A549 (cell line): ENCODE data around the gene SETSIP. TPM values are rescaled to one million over a fixed set of nuclear protein-coding genes. Genes with fewer than 3 reads are reported as not detected.

Experiments
- ATAC-seq, 2 experiments: fragments of 200-7000 bp in 1 of 2; fragments of >200 bp in 1 of 2; cut with Nextera tagmentation in 1 of 2; cut with Tn5 transposase in 1 of 2; 3 replicates each; pipeline versions ENCODE4 v1.8.0 to v1.9.1; 2018 to 2020; ENCODE audit warnings: mild to moderate bottlenecking in 1 of 2, moderate library complexity in 1 of 2
- CTCF ChIA-PET: fragments of 300-600 bp; sonication (Branson Sonifier 250); formaldehyde crosslinking; extraction: SDS; loops from one replicate; lab custom pipeline; 2021; ENCODE audit warnings: antibody characterized with exemption, inconsistent platforms; lab: Yijun Ruan, JAX
- POLR2A ChIA-PET: fragments of 350-600 bp; formaldehyde crosslinking; extraction: SDS; loops from one replicate; lab custom pipeline; 2021; ENCODE audit warnings: antibody characterized with exemption, inconsistent platforms; lab: Yijun Ruan, JAX
- DNase-seq, 2 experiments: peaks; one replicate each; pipeline versions ENCODE4 v3.0.0 to v3.0.0-alpha.2; 2011 to 2016; ENCODE audit warnings: low read depth in 1 of 2, low spot score in 1 of 2
- FAIRE-seq: peaks from 2 replicates; lab custom pipeline; 2011; peaks lifted over from hg19 to GRCh38; lab: Jason Lieb, UNC
- H3K27ac ChIP-seq, 2 experiments: fragments of >200 bp; sonication (Bioruptor Twin); formaldehyde crosslinking; 3 replicates each; pipeline ENCODE4 v1.5.1; 2016 to 2017
- H3K4me1 ChIP-seq: fragments of >200 bp; sonication (Bioruptor Twin); formaldehyde crosslinking; 3 replicates; pipeline ENCODE4 v1.6.1; 2016
- H3K4me2 ChIP-seq: fragments of >200 bp; sonication (Bioruptor Twin); formaldehyde crosslinking; 3 replicates; pipeline ENCODE4 v1.6.1; 2016
- H3K4me3 ChIP-seq: fragments of >200 bp; sonication (Bioruptor Twin); formaldehyde crosslinking; 3 replicates; pipeline ENCODE4 v1.5.1; 2016
- H3K9me3 ChIP-seq: fragments of >200 bp; sonication (Bioruptor Twin); formaldehyde crosslinking; 3 replicates; pipeline ENCODE4 v1.6.1; 2016
- ATOH8 ChIP-seq: fragments of 250-450 bp; sonication (Bioruptor Pico); IDR thresholded peaks from 2 replicates; pipeline ENCODE4 v1.5.0; 2020; ENCODE audit warnings: low read depth, mild to moderate bottlenecking, moderate library complexity
- CBX2 ChIP-seq: fragments of 200-600 bp; sonication (generic); IDR thresholded peaks from 2 replicates; pipeline ENCODE4 v1.6.1; 2016; ENCODE audit warnings: low read depth, mild to moderate bottlenecking, borderline replicate concordance
- CHD4 ChIP-seq: fragments of 200-600 bp; sonication (generic); IDR thresholded peaks from 2 replicates; pipeline ENCODE4 v1.6.1; 2016; ENCODE audit warnings: antibody characterized with exemption, mild to moderate bottlenecking, borderline replicate concordance
- CTCF ChIP-seq: fragments of >200 bp; sonication (Bioruptor Twin); formaldehyde crosslinking; IDR thresholded peaks from 3 replicates; pipeline ENCODE4 v1.5.1; 2016
- EHF ChIP-seq: fragments of 250-450 bp; sonication (Bioruptor Pico); IDR thresholded peaks from 2 replicates; pipeline ENCODE4 v1.5.0; 2020; ENCODE audit warnings: mild to moderate bottlenecking
- EP300 ChIP-seq, 2 experiments: fragments of >200 bp; sonication (Bioruptor Twin); formaldehyde crosslinking; IDR thresholded peaks; 2 replicates in 1 of 2; 3 replicates in 1 of 2; pipeline ENCODE4 v1.6.1; 2016 to 2017
- FOSL2 ChIP-seq, 2 experiments: fragments of 450-650 bp in 1 of 2; fragments of >200 bp in 1 of 2; sonication (Bioruptor Twin) in 1 of 2; formaldehyde crosslinking; IDR thresholded peaks; 2 replicates each; pipeline versions ENCODE4 v1.5.0 to v1.6.1; 2016 to 2020; ENCODE audit warnings: mild to moderate bottlenecking in 1 of 2, moderate library complexity in 1 of 2
- FOXS1 ChIP-seq: fragments of 250-450 bp; sonication (Bioruptor Pico); IDR thresholded peaks from 2 replicates; pipeline ENCODE4 v1.5.0; 2020; ENCODE audit warnings: mild to moderate bottlenecking, moderate library complexity
- GATA3 ChIP-seq: IDR thresholded peaks from 2 replicates; pipeline ENCODE4 v1.6.1; 2012; ENCODE audit warnings: borderline replicate concordance
- HES2 ChIP-seq: fragments of >200 bp; sonication (Bioruptor Twin); formaldehyde crosslinking; IDR thresholded peaks from 2 replicates; pipeline ENCODE4 v1.6.1; 2016
- HEYL ChIP-seq: fragments of 250-450 bp; sonication (Bioruptor Pico); IDR thresholded peaks from 2 replicates; pipeline ENCODE4 v1.8.0; 2021; ENCODE audit warnings: mild to moderate bottlenecking, moderate library complexity
- HOXA7 ChIP-seq: fragments of 250-450 bp; sonication (Bioruptor Pico); IDR thresholded peaks from 2 replicates; pipeline ENCODE4 v1.5.0; 2020; ENCODE audit warnings: mild to moderate bottlenecking, moderate library complexity
- KDM1A ChIP-seq: fragments of 200-600 bp; sonication (generic); IDR thresholded peaks from 2 replicates; pipeline ENCODE4 v1.6.1; 2016; ENCODE audit warnings: low read depth, mild to moderate bottlenecking
- KDM5A ChIP-seq: fragments of 200-600 bp; sonication (generic); IDR thresholded peaks from 2 replicates; pipeline ENCODE4 v1.6.1; 2016; ENCODE audit warnings: antibody characterized with exemption, mild to moderate bottlenecking
- MAX ChIP-seq: IDR thresholded peaks from 2 replicates; pipeline ENCODE4 v1.6.1; 2012
- MAZ ChIP-seq: fragments of 150-350 bp; IDR thresholded peaks from 2 replicates; pipeline ENCODE4 v1.6.1; 2014; ENCODE audit warnings: antibody characterized with exemption, low read depth, low read length, borderline replicate concordance
- PBX3 ChIP-seq: IDR thresholded peaks from 2 replicates; pipeline ENCODE4 v1.6.1; 2012
- PHF8 ChIP-seq: fragments of 200-600 bp; sonication (generic); IDR thresholded peaks from 2 replicates; pipeline ENCODE4 v1.6.1; 2016; ENCODE audit warnings: low read depth, mild to moderate bottlenecking, antibody characterized with exemption, moderate library complexity, borderline replicate concordance
- POLR2A ChIP-seq: IDR thresholded peaks from 2 replicates; pipeline ENCODE4 v1.6.1; 2012; ENCODE audit warnings: mild to moderate bottlenecking, low read length
- RARB ChIP-seq: fragments of 250-450 bp; sonication (Bioruptor Pico); IDR thresholded peaks from 2 replicates; pipeline ENCODE4 v1.8.0; 2021; ENCODE audit warnings: mild to moderate bottlenecking, moderate library complexity
- RFX5 ChIP-seq: fragments of 450-650 bp; IDR thresholded peaks from 2 replicates; pipeline ENCODE4 v1.7.1; 2014; ENCODE audit warnings: antibody characterized with exemption, mild to moderate bottlenecking, moderate library complexity
- RNF2 ChIP-seq: fragments of 200-600 bp; sonication (generic); IDR thresholded peaks from 2 replicates; pipeline ENCODE4 v1.6.1; 2016; ENCODE audit warnings: low read depth, mild to moderate bottlenecking, antibody characterized with exemption, moderate library complexity, borderline replicate concordance
- SMC3 ChIP-seq: fragments of >200 bp; sonication (Bioruptor Twin); formaldehyde crosslinking; IDR thresholded peaks from 3 replicates; pipeline ENCODE4 v1.6.1; 2018; ENCODE audit warnings: inconsistent platforms
- SREBF2 ChIP-seq: fragments of 450-650 bp; IDR thresholded peaks from 2 replicates; pipeline ENCODE4 v1.6.1; 2014; ENCODE audit warnings: mild to moderate bottlenecking, moderate library complexity
- USF2 ChIP-seq: fragments of 450-650 bp; IDR thresholded peaks from 2 replicates; pipeline ENCODE4 v1.6.1; 2014; ENCODE audit warnings: antibody characterized with exemption
- ZNF302 ChIP-seq: fragments of 250-450 bp; sonication (Bioruptor Pico); IDR thresholded peaks from 2 replicates; pipeline ENCODE4 v1.9.0; 2021; ENCODE audit warnings: inconsistent platforms, mild to moderate bottlenecking, moderate library complexity
- ZSCAN20 ChIP-seq: fragments of 250-450 bp; sonication (Bioruptor Pico); IDR thresholded peaks from 2 replicates; pipeline ENCODE4 v1.8.0; 2022; ENCODE audit warnings: mild to moderate bottlenecking, moderate library complexity
- WGBS: methylation state at CpG from one replicate; pipeline ENCODE4 v1.1.6; 2017; ENCODE audit errors: missing lambda C conversion rate; 5-methylcytosine and 5-hydroxymethylcytosine counted together
- polyA plus RNA-seq, 4 experiments: library from polyadenylated mRNA; depleted of rRNA in 3 of 4; stranded (reverse); fragments of >200 nt; fragmentation: RNase III in 1 of 4; extraction: RNeasy Plus Mini Kit Qiagen cat#74134 plus additional on column Dnase treatment in 1 of 4; gene quantifications; 2 replicates in 3 of 4; 3 replicates in 1 of 4; pipeline ENCODE4 v1.2.3, GENCODE V29; 2011 to 2017

The SETSIP gene
- polyA plus RNA-seq, 2 of the 4 experiments (the other 2 are of a cell fraction) = 0.23 to 0.36 TPM

GRCh38 chr1:92096317-92096716 is 21.1 kb upstream of the SETSIP start:
- H3K4me2 ChIP-seq = no peak overlapping the region
- TF ChIP-seq RFX5 = no peak
- no peak for TF ChIP-seq MAX
- TF ChIP-seq ATOH8 (CRISPR knock-in tag) = no peak
- no peak for TF ChIP-seq PHF8
- TF ChIP-seq HES2 = no peak
- TF ChIP-seq KDM1A = no peak
- no peak for TF ChIP-seq HEYL
- TF ChIP-seq ZSCAN20 = no peak
- no peak for TF ChIP-seq MAZ
- TF ChIP-seq FOXS1 (CRISPR knock-in tag) = no peak
- TF ChIP-seq CTCF = no peak
- no peak for TF ChIP-seq CHD4
- no peak for TF ChIP-seq KDM5A
- no peak for TF ChIP-seq SMC3
- TF ChIP-seq FOSL2 (IDR thresholded peaks at IDR 0.05) = no peak
- TF ChIP-seq FOSL2 (CRISPR knock-in tag; IDR thresholded peaks at IDR 0.05) = no peak
- TF ChIP-seq CBX2 = no peak
- ChIA-PET POLR2A (no interaction called here), CTCF (interaction anchor here (0.6 kb wide), 1 partner anchor 689 kb away, joined by 5 read pairs; no protein-coding TSS in a partner anchor)
- DNase-seq (no peak), ATAC-seq (no peak), FAIRE-seq (no peak)
- H3K9me3 ChIP-seq = no peaks in the 10 kb centered on the region
- H3K4me1 ChIP-seq = no peaks in the 10 kb centered on the region
- H3K27ac ChIP-seq = no peak overlapping the region
- no peak overlapping the region for H3K4me3 ChIP-seq

- no peaks in the 10 kb centered on the region for H3K9me3 ChIP-seq
- no peak for TF ChIP-seq RARB (CRISPR knock-in tag)
- TF ChIP-seq FOXS1 (CRISPR knock-in tag) = no peak
- TF ChIP-seq MAX = no peak
- no peak for TF ChIP-seq HOXA7 (CRISPR knock-in tag)
- no peak for TF ChIP-seq EP300 (IDR thresholded peaks at IDR 0.05)
- TF ChIP-seq EHF (CRISPR knock-in tag) = no peak
- no peak for TF ChIP-seq PBX3
- no peak for TF ChIP-seq POLR2A
- TF ChIP-seq GATA3 = no peak
- no peak for TF ChIP-seq SREBF2
- no peak for TF ChIP-seq ZNF302 (CRISPR knock-in tag)
- TF ChIP-seq RNF2 = no peak
- TF ChIP-seq USF2 = no peak
- no peak overlapping the region for H3K27ac ChIP-seq
- ChIA-PET CTCF (interaction anchor here (0.6 kb wide), 1 partner anchor 688 kb away, joined by 5 read pairs; no protein-coding TSS in a partner anchor), POLR2A (no interaction called here)
- DNase-seq (no peak), ATAC-seq (no peak), FAIRE-seq (no peak)
- no peak overlapping the region for H3K4me2 ChIP-seq
- H3K4me3 ChIP-seq = no peak overlapping the region
- H3K4me1 ChIP-seq = no peaks in the 10 kb centered on the region
- 72% methylated on average over 5 of the region's 5 CpGs for WGBS
Measured at GRCh38 chr1:92095874-92096273, 20.7 kb upstream of the SETSIP start.
